ENCODE results near the gene DIPK1A.

DIPK1A gene

GRCh38 chr1:92833840-92834239 lies 127.4 kb downstream of the DIPK1A start:
- no peak for DNase-seq

GRCh38 chr1:92832537-92833114 lies 128.6 kb downstream of the DIPK1A start:
- no peak for DNase-seq

- peak; percentile 96 to 97 for DNase-seq
Measured at GRCh38 chr1:92831762-92832536, 129.3 kb downstream of the DIPK1A start, which contains the start of gene RPL5. TSS of gene RPL5 (plus strand) at chr1:92832040. CDS start at chr1:92832115, 75 bp downstream.

DNA sequence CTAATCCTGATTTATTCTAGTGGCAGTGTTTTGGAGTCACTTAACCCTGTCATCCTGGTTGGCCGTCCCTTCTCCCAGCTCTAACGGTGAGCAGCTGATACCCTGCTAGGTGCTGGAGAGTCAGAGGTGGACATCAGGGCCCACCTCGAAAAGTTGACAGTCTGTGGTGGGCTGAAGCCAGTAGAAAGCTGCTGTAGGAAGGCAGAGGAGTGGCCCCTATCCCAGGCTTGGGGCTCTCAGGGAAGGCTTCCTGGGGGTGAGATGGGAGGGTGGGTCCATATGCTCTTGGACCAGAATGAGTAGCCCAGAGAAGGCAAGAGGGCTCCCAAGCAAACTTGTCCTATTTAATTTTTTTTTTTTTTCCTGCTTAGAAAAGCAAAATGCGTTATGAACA lies 129.9 kb downstream of the DIPK1A start:
- DNase-seq: no peak

GRCh38 chr1:92826792-92827191 lies 134.5 kb downstream of the DIPK1A start:
- no peak for DNase-seq

GRCh38 chr1:92822879-92823278 lies 138.4 kb downstream of the DIPK1A start:
- no peak for DNase-seq

GRCh38 chr1:92820551-92820950 lies 140.7 kb downstream of the DIPK1A start:
- no peak for DNase-seq

DNA sequence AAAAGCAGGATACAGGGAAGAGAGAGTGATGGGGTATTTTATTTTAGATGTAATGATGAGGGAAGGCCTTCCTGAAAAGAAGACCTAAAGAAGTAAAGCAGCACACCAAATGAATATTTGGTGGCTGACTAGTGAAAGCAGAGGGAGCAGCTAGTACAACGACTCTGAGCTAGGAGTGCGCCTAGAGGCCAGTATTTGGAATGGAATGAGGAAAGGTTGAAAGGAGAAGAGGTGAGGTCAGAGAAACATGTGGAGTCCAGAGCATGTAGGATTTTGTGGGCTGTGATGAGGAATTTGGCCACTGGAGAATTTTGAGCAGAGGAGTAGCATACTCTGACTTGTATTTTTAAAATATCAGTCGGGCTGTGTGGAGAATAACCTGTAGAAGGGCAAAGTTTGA lies 141.2 kb downstream of the DIPK1A start:
- DNase-seq: no peak

GRCh38 chr1:92817986-92818764 lies 143.1 kb downstream of the DIPK1A start:
- no peak for DNase-seq

GRCh38 chr1:92817137-92817697 lies 144.0 kb downstream of the DIPK1A start:
- no peak for DNase-seq

DNA sequence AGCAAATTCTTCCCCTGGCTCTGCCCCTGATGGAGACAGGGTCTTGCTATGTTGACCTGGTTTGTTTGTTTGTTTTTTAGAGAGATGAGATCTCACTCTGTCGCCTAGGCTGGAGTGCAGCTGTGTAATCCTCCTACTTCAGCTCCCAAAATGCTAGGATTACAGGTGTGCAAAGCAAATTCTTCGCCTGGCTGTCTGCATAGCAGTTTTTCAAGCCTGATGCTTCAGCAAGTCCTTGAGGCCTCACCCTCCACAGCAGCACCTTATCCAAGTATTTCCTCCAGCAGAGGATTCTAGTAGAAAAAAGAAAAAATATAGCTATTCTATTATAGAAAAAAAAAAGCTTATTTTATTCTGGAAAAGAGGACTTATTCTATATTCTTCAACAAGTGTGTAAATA lies 144.5 kb downstream of the DIPK1A start:
- no peak for DNase-seq

DNA sequence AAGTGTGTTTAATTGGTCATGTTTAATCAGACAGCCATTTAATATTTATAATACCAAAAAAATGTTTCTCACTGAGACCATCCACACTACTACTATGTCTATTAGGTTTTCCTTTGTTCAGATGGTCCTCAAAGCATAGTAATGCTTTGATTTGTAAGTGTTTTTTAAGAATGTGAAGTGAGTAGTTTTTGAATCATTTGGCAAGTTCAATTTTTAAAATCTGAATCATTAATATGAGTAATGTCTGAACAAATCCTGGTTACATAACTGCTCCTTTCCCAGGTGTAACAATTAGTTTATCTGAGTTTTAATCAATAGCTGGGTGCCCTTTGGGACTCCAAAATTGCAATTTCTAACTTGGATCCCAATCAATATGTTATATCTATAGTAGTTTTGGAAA lies 152.9 kb downstream of the DIPK1A start:
- no peak for DNase-seq

DNA sequence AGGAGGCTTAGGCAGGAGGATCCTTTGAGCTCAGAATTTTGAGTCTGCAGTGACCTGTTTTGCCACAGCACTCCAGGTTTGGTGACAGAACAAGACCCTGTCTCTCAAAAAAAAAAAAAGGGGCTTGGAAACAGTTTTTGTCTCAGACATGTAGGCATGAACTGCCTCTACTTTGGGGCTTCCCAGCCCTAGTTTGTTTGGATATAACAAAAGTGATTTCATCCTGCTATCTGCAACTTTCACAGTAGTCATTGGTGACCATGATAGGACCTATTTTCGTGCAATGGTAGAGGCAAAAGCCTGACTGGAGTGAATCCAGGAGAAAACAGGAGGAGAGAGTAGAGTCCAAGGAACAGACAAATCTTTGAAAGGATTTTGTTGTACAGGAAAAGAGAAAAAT lies 156.0 kb downstream of the DIPK1A start:
- DNase-seq: no peak

DNA sequence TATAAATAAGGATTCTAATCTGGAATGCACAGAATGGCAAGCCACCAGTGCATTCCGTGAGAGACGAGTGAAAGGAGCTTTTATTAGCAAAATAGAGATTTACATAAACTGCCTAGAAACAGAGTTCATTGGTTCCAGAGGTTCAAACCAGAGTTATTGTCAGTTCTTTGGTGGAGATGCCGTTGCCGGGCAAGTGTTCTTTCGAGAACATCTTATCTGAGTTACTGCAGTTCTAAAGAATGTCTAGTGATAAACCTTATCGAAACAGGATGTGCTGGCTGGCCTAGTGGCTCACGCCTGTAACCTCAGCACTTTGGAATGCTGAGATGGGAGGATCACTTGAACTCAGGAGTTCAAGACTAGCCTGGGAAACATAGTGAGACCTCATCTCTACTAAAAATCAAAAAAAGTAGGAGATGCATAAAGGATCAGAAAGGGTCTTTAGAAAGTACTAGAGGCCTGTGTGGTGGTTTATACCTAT lies 156.5 kb downstream of the DIPK1A start:
- DNase-seq: no peak

DNA sequence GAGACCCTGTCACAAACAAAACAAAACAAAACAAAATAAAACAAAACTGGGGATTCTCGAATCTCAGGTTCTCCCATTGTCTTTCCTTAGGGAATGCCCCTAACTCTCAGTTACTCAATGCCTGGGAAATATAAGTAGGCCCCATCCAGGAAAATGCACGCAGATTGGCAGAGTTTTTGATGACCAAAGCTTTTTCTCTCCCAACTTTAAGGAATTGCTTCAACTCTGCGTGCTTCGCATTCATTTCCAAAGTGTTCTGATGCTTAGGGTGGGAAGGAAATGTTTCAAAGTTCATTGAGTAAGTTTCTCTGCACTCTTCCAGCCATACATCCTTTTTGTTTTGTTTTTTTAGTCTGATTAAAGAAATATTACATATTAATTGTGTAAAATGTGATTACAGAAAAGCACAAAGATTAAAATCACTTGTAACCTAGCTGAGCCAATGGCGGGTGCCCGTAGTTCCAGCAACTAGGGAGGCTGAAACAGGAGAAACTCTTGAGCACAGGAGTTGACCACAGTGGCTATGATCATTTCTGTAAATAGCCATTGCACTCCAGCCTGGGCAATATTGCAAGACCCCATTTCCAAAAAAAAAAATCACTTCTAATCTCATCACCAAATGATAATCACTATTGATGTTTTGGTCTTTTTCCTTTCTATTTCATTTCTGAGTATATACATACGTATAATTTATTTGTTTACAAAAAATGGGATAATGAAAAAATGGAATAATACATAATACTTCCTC lies 157.9 kb downstream of the DIPK1A start:
- no peak for DNase-seq

DNA sequence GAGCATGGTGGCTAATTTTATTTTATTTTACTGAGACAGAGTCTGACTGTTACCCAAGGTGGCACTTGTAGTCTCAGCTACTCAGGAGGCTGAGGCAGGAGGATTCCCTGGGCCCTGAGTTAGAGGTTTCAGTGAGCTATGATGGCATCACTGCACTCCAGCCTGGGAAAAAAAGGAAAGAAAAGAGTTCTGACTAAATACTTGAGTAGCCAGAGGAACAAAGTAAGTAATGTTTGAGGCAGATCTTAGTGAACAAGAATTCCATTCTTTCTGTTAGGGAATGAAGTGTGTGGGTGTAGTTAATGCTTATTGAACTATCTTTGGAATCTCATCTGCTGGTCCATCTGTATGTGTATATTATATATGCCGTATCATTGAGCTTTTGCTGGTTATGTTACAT lies 163.3 kb downstream of the DIPK1A start:
- DNase-seq: no peak

DNA sequence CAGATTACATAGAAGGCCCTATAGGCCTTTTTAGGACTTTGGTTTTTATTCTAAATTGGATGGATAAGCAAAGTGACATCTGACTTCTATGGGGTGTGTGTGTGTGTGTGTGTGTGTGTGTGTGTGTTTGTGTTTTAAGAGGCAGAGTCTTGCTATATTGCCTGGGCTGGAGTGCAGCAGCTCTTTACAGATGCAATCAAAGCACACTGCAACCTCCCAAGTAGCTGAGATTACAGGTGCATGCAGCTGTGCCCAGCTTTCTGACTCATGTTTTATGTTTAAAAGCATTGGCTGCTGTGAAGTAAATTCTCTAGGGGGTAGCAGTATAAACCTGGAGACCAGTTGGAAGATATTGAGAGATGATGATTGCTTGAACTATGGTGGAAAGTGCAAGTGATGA lies 164.0 kb downstream of the DIPK1A start:
- DNase-seq: no peak

- DNase-seq: no peak
Measured at GRCh38 chr1:92795166-92795565, 166.1 kb downstream of the DIPK1A start.

DNA sequence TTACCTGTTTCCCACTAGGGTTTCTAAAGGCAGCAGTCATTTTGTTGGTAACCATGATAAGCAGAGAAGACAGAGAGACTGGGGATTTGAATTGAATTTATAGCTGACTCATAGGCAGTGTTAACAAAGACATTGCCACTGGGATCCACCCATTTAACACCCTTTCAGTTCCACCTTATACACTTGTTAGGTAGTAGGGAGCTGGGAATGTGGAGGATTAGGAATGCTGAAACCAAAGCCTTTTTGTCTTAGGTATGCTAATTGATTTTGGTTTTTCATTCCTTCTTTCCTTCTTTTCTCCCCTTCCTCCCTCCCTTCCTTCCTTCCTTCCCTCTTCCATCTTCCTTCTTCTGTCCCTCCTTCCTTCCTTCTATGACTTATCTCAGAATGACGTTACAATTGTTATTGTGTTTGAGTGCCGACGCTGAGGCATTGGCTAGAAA lies 168.9 kb downstream of the DIPK1A start:
- DNase-seq: no peak

All from stimulated activated CD4-positive, alpha-beta T cell treated with anti-CD3 and anti-CD28 coated beads, Interleukin-2, amount 100 ng/mL, for 48 hours (primary cell).